Neural cell (in vitro differentiated cells): ENCODE measurements around the gene ATP5PD. TPM values are rescaled to one million over a fixed set of nuclear protein-coding genes. Genes with fewer than 3 reads are reported as not detected.

Experiments used
- H2AFZ ChIP-seq: fragments of 200-600, 300-800 bp; sonication (generic), shearing (Covaris generic); 2 replicates; pipeline ENCODE4 v1.6.0; 2014; ENCODE audit warnings: low read depth, mild to moderate bottlenecking, antibody characterized with exemption, low read length, moderate library complexity
- H3F3A ChIP-seq: fragments of 200-600 bp; shearing (Covaris generic); 2 replicates; pipeline ENCODE4 v1.6.1; 2016; ENCODE audit warnings: mild to moderate bottlenecking, moderate library complexity, mixed read lengths, antibody characterized with exemption, low read length; ENCODE audit not compliant: insufficient read depth, poor library complexity, severe bottlenecking
- H3K27ac ChIP-seq: fragments of 200-600, 300-800 bp; sonication (generic), shearing (Covaris generic); 2 replicates; pipeline ENCODE4 v1.5.1; 2014; ENCODE audit warnings: mild to moderate bottlenecking, low read length, moderate library complexity
- H3K27me3 ChIP-seq: fragments of 300-800, 200-600 bp; sonication (generic), shearing (Covaris generic); 2 replicates; pipeline ENCODE4 v1.6.0; 2014; ENCODE audit warnings: mild to moderate bottlenecking, low read depth, low read length, moderate library complexity; ENCODE audit not compliant: insufficient read depth
- H3K36me3 ChIP-seq: fragments of 300-800, 200-600 bp; sonication (generic), shearing (Covaris generic); 2 replicates; pipeline ENCODE4 v1.5.1; 2014; ENCODE audit warnings: mild to moderate bottlenecking, antibody characterized with exemption, low read length, moderate library complexity; ENCODE audit not compliant: insufficient read depth
- H3K4me2 ChIP-seq: fragments of 300-800, 200-600 bp; sonication (generic), shearing (Covaris generic); 2 replicates; pipeline ENCODE4 v1.6.0; 2014; ENCODE audit warnings: mild to moderate bottlenecking, low read length
- H3K4me3 ChIP-seq: fragments of 300-800, 200-600 bp; sonication (generic), shearing (Covaris generic); 2 replicates; pipeline ENCODE4 v1.5.1; 2014; ENCODE audit warnings: mild to moderate bottlenecking, low read length, moderate library complexity
- H3K79me2 ChIP-seq: fragments of 200-600 bp; shearing (Covaris generic); replicated peaks from 2 replicates; pipeline ENCODE4 v1.6.0; 2014; ENCODE audit warnings: mild to moderate bottlenecking, low read length, moderate library complexity; ENCODE audit not compliant: insufficient read depth
- H3K9ac ChIP-seq: fragments of 300-800, 200-600 bp; sonication (generic), shearing (Covaris generic); 2 replicates; pipeline ENCODE4 v1.6.1; 2016; ENCODE audit warnings: mild to moderate bottlenecking, low read length, mixed read lengths
- H3K9me2 ChIP-seq: fragments of 200-600 bp; shearing (Covaris generic); 2 replicates; pipeline ENCODE4 v1.6.1; 2016; ENCODE audit warnings: mild to moderate bottlenecking, low read length, mixed read lengths; ENCODE audit not compliant: insufficient read depth
- H3K9me3 ChIP-seq: fragments of 200-600, 300-800 bp; sonication (generic), shearing (Covaris generic); 2 replicates; pipeline ENCODE4 v1.6.1; 2016; ENCODE audit warnings: mild to moderate bottlenecking, mixed run types, low read length, moderate library complexity, mixed read lengths
- H4K20me1 ChIP-seq: fragments of 200-600 bp; shearing (Covaris generic); 2 replicates; pipeline ENCODE4 v1.6.1; 2016; ENCODE audit warnings: mild to moderate bottlenecking, mixed run types; ENCODE audit not compliant: insufficient read depth
- CTCF ChIP-seq: fragments of 450-650 bp; IDR thresholded peaks from 2 replicates; pipeline ENCODE4 v1.5.1; 2014; ENCODE audit warnings: antibody characterized with exemption, mild to moderate bottlenecking, moderate library complexity; ENCODE audit not compliant: poor library complexity, severe bottlenecking
- EP300 ChIP-seq: fragments of 450-650 bp; conservative IDR thresholded peaks from 2 replicates; pipeline ENCODE4 v1.6.1; 2014; ENCODE audit warnings: antibody characterized with exemption, mild to moderate bottlenecking, moderate library complexity; ENCODE audit not compliant: poor library complexity, severe bottlenecking
- EZH2 ChIP-seq: fragments of 200-600, 300-800 bp; shearing (Covaris generic), sonication (generic); IDR thresholded peaks from 2 replicates; pipeline ENCODE4 v1.6.1; 2014; ENCODE audit warnings: antibody characterized with exemption, low read length, borderline replicate concordance, mild to moderate bottlenecking; ENCODE audit not compliant: insufficient read depth, poor library complexity, severe bottlenecking
- MXI1 ChIP-seq: fragments of 450-650 bp; conservative IDR thresholded peaks from 2 replicates; pipeline ENCODE4 v1.6.1; 2014; ENCODE audit warnings: antibody characterized with exemption, mild to moderate bottlenecking; ENCODE audit not compliant: poor library complexity, severe bottlenecking
- POLR2AphosphoS5 ChIP-seq: IDR thresholded peaks from 2 replicates; pipeline ENCODE4 v1.6.1; 2012
- RAD21 ChIP-seq: fragments of 450-650 bp; conservative IDR thresholded peaks from 2 replicates; pipeline ENCODE4 v1.6.1; 2014; ENCODE audit warnings: antibody characterized with exemption, mild to moderate bottlenecking, moderate library complexity
- SMC3 ChIP-seq: fragments of 450-650 bp; conservative IDR thresholded peaks from 2 replicates; pipeline ENCODE4 v1.6.1; 2014; ENCODE audit warnings: antibody characterized with exemption, mild to moderate bottlenecking, moderate library complexity; ENCODE audit not compliant: poor library complexity
- TAF1 ChIP-seq: IDR thresholded peaks from 2 replicates; pipeline ENCODE4 v1.6.1; 2012; ENCODE audit warnings: low read depth
- polyA plus RNA-seq: library from polyadenylated mRNA; depleted of rRNA; stranded (reverse); fragments of >200 nt; gene quantifications from 2 replicates; pipeline ENCODE4 v1.2.3, GENCODE V29; 2014
- TF ChIP-seq, protein P1 (sequence below): IDR thresholded peaks from 2 replicates; pipeline ENCODE4 v1.6.1; 2012; ENCODE audit warnings: borderline replicate concordance

ATP5PD gene
- polyA plus RNA-seq, 1 donor from 2014 or later = 517 TPM

GRCh38 chr17:75060434-75061054 lies 13.8 kb upstream of the ATP5PD start:
- TF ChIP-seq TAF1 (no peak), EP300 (no peak), EZH2 (no peak), MXI1 (no peak), POLR2AphosphoS5 (no peak), CTCF (no peak), SMC3 (no peak), RAD21 (no peak)
- TF ChIP-seq, protein P1, sequence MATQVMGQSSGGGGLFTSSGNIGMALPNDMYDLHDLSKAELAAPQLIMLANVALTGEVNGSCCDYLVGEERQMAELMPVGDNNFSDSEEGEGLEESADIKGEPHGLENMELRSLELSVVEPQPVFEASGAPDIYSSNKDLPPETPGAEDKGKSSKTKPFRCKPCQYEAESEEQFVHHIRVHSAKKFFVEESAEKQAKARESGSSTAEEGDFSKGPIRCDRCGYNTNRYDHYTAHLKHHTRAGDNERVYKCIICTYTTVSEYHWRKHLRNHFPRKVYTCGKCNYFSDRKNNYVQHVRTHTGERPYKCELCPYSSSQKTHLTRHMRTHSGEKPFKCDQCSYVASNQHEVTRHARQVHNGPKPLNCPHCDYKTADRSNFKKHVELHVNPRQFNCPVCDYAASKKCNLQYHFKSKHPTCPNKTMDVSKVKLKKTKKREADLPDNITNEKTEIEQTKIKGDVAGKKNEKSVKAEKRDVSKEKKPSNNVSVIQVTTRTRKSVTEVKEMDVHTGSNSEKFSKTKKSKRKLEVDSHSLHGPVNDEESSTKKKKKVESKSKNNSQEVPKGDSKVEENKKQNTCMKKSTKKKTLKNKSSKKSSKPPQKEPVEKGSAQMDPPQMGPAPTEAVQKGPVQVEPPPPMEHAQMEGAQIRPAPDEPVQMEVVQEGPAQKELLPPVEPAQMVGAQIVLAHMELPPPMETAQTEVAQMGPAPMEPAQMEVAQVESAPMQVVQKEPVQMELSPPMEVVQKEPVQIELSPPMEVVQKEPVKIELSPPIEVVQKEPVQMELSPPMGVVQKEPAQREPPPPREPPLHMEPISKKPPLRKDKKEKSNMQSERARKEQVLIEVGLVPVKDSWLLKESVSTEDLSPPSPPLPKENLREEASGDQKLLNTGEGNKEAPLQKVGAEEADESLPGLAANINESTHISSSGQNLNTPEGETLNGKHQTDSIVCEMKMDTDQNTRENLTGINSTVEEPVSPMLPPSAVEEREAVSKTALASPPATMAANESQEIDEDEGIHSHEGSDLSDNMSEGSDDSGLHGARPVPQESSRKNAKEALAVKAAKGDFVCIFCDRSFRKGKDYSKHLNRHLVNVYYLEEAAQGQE = no peak
- H3F3A ChIP-seq = no peaks in the 10 kb centered on the region
- no peak overlapping the region for H3K27ac ChIP-seq
- no peaks in the 10 kb centered on the region for H3K79me2 ChIP-seq
- no peak overlapping the region for H3K4me3 ChIP-seq
- H3K9ac ChIP-seq = no peak overlapping the region
- no peak overlapping the region for H2AFZ ChIP-seq
- H4K20me1 ChIP-seq = no peaks in the 10 kb centered on the region
- H3K27me3 ChIP-seq = no peaks in the 10 kb centered on the region
- H3K4me2 ChIP-seq = no peak overlapping the region
- H3K9me2 ChIP-seq = no peaks in the 10 kb centered on the region
- H3K9me3 ChIP-seq = no peaks in the 10 kb centered on the region
- peaks cover 5% of the 10 kb centered on the region for H3K36me3 ChIP-seq

DNA sequence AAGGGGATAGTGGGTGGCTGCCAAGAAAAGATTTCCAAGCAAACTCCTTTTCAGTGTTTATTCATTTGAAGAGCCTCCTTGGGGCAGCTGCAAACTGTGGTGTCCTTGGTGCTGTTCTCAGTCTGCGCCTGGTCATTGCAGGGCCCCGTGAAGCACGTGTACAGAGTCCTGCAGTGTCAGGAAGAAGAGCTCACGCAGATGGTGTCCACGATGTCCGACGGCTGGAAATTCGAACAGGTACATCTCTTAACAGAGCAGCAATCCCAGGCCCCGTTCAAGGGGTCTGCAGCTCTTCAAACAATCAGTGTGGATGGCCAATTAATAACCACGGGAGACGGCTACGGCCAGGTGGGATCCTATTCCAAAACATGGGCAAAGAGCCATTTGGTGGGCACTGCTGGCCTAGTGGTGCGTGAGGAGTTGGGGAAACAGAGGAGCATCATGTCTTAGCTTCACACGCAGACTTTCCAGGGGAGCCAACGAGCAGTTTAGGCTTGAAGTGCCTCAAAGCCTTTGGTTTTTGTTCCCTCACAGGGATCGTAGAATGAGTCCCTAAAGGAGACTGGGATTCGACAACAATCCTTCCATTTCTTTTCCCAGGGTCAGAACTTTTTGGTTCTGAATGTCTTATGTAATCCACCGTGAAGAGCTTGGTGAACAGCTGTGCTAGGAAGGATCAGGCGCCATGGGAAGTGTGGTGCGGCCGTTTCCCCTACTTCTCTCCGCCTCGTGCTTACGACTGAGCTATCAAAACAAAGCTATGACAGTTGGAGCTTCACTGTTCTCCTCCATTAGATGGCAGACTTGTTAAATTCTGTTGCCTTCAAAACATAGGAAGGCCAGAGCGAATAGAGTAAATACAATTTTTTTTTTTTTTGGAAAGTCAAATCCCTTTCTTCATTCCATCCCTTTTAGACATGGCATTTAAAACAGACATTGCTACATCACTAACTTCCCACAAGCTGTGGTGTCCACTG lies 12.9 kb upstream of the ATP5PD start:
- H3K27me3 ChIP-seq = no peaks in the 10 kb centered on the region
- H3K4me3 ChIP-seq = no peak overlapping the region
- no peak overlapping the region for H3K9ac ChIP-seq
- H3K79me2 ChIP-seq = no peaks in the 10 kb centered on the region
- H2AFZ ChIP-seq = no peak overlapping the region
- H4K20me1 ChIP-seq = no peaks in the 10 kb centered on the region
- peaks cover 5% of the 10 kb centered on the region for H3K36me3 ChIP-seq
- no peak overlapping the region for H3K27ac ChIP-seq
- H3K4me2 ChIP-seq = no peak overlapping the region
- TF ChIP-seq SMC3 (peak; percentile 57), RAD21 (peak; percentile 54), POLR2AphosphoS5 (no peak), MXI1 (no peak), CTCF (peak; percentile 59)
- no peaks in the 10 kb centered on the region for H3K9me3 ChIP-seq
- H3K9me2 ChIP-seq = no peaks in the 10 kb centered on the region
- H3F3A ChIP-seq = no peaks in the 10 kb centered on the region
